Suppressor macrophage treated with lipopolysaccharide for 1 hour (primary cell): ENCODE results near the gene CLDN16.

Experiments used
- DNase-seq, 3 donors: peaks; one replicate each; pipeline ENCODE4 v3.0.0-alpha.2; 2020 to 2022

The CLDN16 gene

DNA sequence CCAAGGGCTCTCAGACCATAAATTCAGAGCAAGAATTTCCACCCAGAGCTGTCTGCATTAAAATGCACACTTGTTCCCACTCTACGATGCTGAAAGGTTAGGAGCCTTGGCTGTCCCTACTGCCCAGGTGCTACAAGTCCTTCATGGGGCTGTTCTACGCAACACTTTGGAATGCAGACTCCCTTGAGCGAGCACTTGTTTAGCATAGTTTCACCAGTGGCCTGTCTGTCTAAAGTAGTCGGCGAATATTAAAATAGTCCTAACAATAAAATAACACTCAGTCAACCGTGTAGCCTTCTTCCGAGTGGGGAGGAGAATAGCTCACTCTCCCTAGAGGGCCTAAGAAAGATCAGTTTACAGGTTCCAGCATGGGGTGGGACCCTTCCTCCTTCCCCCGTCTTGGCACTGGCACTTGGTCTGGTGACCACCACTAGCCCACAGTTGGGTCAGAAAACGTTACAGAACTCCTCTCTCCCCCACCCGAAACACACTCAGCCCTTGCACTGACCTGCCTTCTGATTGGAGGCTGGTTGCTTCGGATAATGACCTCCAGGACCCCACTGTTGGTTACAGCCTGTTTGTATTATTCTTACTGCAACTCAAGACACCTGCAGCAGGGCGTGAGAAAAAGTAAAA lies at the start of gene CLDN16:
Gene CLDN16, plus strand, starts transcription at position 586 of the 636 bp plus-strand sequence. CDS start 167 bp downstream, outside the sequence.
- DNase-seq = no peak

- DNase-seq = peak in 2 of 3 donors; percentile 22 to 27
These were observed 49.2 kb upstream of the CLDN16 start for GRCh38 chr3:190338717-190339116.

DNA sequence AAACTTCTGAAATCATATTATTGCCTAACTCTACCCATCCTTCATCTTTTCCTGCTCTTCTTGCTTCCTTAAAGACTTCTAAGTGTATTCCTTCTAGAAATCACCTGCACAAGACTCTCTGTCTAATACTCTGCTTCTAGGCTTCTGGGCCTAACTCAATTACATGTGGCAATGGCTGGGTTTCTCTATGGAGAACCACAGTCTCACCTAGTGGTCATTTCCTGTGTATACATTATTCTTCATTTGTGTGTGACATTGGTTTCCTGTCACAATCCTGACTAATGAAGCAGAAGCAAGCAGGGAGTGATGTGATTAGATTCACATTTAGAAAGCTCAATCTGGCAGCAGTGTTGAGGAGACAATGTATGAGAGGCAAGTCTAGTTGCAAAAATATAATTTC lies 48.8 kb upstream of the CLDN16 start:
- DNase-seq = peak in 2 of 3 donors; percentile 22 to 38

GRCh38 chr3:190340071-190340470 lies 47.9 kb upstream of the CLDN16 start:
- no peak for DNase-seq

GRCh38 chr3:190345027-190345821 lies 42.7 kb upstream of the CLDN16 start:
- peak; percentile 53 to 76 (median 64) for DNase-seq

DNA sequence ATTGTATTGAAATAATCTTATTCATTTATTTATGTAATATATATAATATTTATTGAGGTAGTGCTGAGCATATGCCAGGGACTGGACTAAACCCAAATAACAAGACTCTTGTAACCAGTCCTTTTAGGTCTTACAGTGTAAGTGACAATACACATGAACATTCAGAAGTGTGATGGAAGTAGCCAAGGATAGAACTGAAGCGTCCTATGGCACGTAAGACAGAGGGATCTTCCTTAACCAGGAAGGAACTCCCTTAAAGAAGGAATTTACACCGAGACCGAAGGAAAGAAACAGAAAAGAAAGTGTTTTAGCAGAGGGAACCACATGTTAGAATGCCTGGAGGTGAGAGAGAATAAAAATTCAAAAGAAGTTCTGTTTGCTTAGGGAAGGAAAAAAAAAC lies 42.1 kb upstream of the CLDN16 start:
- no peak for DNase-seq

- DNase-seq = no peak
These were observed 41.4 kb upstream of the CLDN16 start for GRCh38 chr3:190346541-190346940.

- no peak for DNase-seq
These were observed 35.0 kb upstream of the CLDN16 start for GRCh38 chr3:190352861-190353457.

GRCh38 chr3:190356246-190356645 lies 31.7 kb upstream of the CLDN16 start:
- no peak for DNase-seq

GRCh38 chr3:190357468-190357867 lies 30.5 kb upstream of the CLDN16 start:
- no peak for DNase-seq

- DNase-seq = no peak
These were observed 28.1 kb upstream of the CLDN16 start for GRCh38 chr3:190359813-190360212.

GRCh38 chr3:190360228-190360627 lies 27.7 kb upstream of the CLDN16 start:
- DNase-seq = no peak

DNA sequence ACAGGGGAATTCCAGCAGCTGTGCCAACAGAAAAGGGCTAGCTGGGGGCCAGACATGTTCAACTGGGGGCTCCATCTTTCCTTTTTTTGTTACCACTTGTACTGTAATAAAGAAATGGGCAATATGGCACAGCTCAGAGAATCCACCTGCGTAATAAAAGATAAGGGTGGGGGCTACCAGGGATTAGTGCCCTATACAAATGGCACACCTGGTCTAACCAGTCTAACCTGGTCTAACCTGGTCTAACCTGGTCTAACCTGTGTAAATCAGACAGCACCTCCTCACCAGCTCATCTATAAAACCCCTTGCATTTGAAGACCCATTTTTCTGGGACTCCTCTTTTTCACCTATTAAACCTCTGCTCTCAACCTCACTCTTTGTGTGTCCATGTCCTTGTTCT lies 26.2 kb upstream of the CLDN16 start:
- no peak for DNase-seq

- DNase-seq = no peak
These were observed 25.7 kb upstream of the CLDN16 start for GRCh38 chr3:190362258-190362657.

DNA sequence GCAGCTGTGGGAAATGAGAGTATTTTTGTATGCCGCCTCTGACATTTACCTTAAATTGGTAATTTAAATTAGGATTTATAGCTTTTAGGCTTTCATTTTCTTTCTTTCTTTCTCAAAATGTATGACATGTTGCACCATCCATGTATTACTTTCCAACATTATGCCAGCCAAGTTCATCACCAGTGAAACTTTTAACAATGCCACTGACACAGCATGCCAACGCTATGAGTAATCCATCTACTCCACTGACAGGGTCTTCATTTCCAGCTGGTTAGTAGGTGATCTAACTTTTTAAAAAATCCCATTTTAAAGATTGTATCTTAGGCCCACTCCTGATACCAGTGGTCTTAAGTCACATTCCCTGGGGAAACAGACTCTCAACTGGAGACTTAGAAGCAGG lies 21.8 kb upstream of the CLDN16 start:
- DNase-seq = no peak

DNA sequence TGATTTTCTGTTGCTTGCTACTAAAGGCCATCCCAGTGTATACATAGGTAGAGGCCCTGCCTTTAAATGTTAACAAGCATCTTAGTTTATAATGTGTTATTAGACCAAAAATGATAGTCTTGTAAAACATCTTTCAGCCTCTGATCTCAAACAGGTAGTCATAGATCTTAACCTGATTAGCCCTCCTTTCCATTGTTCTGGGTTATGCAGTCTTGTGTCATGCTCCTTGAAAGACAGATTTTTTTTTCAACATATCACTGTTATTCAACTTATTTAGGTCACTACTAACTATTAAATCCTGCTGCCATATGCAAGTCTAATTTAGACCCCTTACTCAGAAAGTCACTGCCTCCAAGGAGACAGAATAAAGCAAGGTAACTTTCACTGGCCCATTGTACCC lies 19.1 kb upstream of the CLDN16 start:
- DNase-seq = no peak

DNA sequence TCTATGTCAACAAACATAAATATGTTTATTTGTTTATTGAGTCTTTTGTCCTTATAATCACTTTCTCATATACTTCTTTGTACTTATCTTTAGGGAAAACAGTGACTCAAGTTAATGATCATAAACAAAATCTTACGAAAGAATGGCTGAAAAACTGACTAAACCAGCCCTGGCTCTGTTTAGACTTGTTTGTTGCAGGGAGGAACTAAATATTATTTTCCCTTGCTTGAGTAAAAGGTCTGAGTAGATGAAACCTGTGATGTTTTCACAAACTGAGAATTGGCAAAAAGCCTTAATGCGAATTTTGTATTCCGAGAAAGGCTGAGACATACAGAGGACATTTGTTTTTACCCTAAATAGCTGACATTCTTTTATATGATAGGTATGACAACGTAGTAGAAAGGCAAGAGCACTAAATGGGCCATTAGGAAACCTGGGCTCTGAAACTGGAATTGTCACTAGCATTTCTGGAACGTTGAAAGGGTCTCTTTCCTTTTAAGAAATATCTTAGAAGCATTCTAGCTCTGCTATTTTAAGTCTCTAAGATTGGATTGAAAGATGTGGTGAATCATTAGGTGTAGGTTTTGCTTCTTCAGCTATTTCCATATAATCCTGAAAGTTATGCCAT lies 18.2 kb upstream of the CLDN16 start:
- DNase-seq = no peak

DNA sequence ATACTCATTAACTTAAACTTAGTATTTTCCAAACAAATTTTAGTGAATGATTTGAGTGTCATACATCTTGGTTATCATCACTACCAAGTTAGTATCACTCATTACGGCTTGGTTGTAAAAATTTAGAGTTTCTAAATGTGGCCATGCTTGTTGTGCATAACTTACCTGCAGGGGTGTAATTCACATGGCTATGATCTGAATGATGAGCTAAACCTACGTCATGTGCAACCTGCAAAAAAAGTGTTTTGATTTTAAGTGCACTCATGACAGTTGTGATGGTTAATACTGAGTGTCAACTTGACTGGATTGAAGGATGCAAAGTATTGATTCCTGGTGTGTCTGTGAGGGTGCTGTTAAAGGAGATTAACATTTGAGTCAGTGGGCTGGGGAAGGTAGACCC lies 17.6 kb upstream of the CLDN16 start:
- DNase-seq = no peak

DNA sequence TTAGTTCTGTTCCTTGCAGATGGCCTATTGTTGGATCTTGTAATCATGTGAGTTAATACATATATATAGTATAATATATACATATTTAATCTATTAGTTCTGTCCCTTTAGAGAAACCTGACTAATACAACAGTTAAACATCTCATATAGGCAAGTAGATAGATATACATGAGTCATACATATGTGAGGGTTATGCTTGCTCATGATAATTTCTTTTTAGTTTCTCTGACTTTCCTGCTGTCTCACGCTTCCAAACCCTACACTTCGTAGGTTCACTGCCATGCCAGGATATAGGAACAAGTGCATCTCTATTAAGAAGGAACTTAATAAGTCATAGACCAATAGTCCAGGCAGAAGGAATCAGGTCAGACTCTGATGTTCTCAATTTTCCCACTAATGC lies 16.8 kb upstream of the CLDN16 start:
- DNase-seq = no peak

- peak; percentile 39 to 68 (median 49) for DNase-seq
These were observed 12.7 kb upstream of the CLDN16 start for GRCh38 chr3:190375246-190375645.

GRCh38 chr3:190375671-190376070 lies 12.3 kb upstream of the CLDN16 start:
- DNase-seq = no peak

DNA sequence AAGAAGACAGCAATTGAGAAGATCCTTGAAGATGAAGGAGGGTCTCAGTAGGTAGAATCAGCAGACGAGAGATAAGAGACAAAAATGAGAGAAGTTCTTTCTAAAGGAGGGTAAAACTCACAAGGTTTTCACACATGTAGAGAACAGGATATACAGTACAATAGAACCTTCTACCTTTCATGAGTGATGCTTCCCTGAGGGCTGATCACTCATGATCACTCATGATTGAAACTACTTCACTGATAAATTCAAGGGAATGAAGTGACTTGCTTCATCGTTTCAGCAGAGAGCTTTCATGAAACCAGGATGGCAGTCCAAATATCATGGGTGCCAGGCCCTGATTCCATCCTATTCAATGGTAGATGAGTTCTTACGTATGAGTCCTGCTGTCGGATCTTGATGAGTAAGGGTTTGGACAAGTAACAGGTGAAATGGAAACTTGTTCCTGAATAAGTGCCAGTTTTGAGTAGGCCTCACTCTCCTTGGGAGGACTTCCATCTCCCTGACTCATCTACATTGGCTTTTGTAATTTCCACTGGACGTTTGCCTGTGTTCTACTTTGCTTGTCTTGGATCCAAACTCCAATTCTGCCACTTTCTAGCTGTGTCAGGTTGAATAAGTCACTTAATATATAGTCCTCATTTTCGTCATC lies 9.6 kb upstream of the CLDN16 start:
- no peak for DNase-seq

DNA sequence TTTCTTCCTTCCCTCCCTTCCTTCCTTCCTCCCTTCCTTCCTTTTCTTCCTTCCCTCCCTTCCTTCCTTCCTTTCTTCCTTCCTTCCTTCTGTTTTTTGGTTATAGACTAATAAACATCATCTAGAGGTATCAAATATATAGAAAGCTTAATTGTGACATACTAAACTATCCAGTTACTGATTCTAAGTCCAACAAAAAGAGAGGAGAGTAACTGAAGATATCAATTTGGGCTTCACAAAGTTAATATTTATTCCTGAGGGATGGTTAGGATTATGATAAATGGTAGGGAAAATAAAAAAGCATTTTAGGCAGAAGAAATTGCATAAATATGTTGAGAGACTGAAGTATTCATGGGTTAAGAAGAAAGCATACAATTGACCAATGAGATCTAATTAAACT lies 7.8 kb upstream of the CLDN16 start:
- no peak for DNase-seq
